Activated effector memory CD4-positive, alpha-beta T cell treated with Interleukin-2 at 50 U/mL for 16 hours (primary cell): Measurements from ENCODE around the gene MT1G.
"Not testable (repeated sequence)": the region's sequence is repeated elsewhere in the genome, so short reads cannot be mapped to it uniquely, and the experiment has no call there.

Experiments
- DNase-seq: peaks from one replicate; pipeline ENCODE4 v3.0.0-alpha.2; 2020

The MT1G gene

DNA sequence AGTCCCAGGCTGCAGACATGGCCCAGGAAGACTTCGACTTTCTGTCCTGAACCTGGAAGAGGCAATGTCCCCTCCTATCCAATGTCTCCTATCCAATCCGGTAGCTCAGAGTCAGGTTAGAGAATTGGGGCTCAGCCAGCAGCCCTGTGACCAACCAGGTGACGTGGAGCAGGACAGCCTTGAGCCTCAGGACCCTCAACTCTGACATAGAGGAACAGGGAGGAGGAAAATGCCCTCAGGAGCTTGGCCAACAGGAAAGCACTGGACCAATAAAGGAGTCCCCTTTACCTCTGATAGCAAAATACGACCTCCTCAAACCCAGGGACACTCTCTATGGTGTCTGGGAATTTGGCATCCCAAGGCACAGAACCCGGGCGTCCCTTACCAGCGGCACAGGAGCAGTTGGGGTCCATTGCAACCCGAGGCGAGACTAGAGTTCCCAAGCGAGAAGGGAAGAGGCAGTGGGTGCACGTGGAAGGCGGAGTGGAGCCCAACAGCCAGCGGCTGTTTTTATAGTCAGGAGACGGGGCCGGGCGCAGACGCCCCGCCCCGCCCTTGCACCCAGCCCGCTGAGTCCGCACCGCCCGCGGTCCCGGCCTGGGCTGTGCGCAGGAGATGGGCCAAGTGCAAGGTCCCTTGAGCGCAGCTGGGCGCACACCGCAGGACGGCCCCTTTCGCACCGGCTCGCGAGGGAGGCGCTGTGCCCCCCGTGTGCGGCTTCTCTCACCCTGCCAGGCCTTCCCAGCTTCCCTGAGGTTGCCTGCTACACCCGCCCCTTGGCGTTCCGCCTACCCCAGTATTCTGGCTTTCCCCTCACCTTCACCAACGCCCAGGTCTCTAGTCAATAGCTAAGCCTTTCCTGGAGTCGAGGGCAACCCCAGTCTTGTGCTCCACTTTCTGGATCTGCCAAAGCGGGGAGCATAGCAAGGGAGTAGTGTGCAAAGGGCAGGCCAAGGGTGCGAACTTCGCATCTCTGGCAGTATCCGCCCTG, at the start of gene MT1G:
Gene MT1G (minus strand): TSS at position 485 of the 991 bp plus-strand sequence. CDS start 72 bp downstream, at position 413.
- no peak for DNase-seq

DNA sequence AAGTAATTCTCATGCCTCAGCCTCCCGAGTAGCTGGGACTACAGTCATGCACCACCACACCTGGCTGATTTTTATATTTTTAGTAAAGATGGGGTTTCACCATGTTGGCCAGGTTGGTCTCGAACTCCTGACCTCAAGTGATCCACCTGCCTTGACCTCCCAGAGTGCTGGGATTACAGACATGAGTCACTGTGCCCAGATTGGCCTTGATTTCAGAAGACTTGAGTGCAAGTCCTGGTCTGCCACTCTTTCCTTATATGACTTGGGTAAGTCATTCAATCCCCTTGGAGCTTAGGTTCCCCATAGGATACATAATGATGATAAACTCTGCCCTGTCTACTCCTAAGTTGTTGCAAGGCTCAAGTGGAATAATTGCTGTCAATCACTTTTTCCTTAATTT, 49.7 kb upstream of the MT1G start:
- DNase-seq = not testable (repeated sequence)

- DNase-seq = no peak
Measured at GRCh38 chr16:56716761-56717160, 48.9 kb upstream of the MT1G start.

- no peak for DNase-seq
Measured at GRCh38 chr16:56715126-56715525, 47.3 kb upstream of the MT1G start.

DNA sequence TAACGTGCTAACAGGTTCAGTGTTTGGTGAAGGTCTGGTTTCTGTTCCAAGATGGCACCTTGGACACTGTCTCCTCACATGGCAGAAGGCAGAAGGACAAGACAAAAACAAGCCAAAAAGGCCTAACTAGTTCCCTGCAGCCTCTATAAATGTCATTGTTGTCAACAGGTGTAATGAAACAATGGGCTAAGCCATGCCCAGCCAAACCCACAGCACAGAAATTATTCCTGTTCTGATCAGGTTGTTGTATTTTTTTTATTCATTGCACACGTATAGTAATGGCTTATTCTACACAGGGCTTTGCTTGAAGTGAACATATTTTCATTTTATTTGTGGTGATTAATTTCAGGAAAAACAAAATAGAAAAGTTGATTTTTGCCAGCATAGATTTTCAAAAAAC, 45.9 kb upstream of the MT1G start:
- no peak for DNase-seq

DNA sequence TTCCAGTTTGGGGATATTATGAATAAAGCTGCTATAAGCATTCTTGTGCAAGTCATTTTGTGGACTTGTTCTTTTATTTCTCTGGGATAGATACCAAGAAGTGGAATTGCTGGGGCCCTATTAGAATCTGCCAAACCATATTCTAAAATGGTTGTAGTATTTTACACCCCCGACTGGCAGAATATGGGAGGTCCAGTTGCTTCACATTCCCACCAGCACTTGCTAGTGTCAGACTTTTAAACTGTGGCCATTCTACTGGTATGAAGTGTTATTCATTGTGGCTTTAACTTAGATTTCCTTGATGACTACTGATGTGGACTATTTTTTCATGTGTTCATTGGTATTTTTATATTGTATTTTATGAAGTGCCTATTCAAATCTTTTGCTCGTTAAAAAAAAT, 44.0 kb upstream of the MT1G start:
- DNase-seq = no peak

DNA sequence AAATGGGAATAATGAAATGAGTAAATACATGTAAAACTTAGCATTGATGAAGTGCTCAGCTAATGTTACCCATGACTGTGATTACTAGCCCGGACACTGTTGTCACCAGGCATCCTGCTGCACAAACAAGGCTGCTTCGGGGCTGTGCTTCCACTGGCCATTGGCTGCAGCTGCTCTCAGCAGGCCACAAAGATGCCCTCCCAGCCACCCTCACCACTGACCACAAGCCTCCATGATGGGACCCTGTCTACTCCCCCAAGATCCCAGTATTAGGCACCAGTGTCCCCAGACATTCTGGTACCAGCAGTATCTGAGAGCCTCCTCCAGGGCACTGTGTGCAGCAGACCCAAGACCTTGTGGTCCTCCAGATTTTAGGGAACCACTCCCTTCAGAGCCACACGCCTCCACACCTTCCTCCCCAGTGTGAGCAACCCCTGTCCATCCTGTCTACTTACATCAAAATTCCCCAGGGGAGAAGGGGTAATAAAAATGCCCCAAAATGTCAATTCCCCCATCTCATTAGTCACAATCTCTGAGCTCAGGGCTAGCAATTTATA, 42.4 kb upstream of the MT1G start:
- DNase-seq = no peak

DNA sequence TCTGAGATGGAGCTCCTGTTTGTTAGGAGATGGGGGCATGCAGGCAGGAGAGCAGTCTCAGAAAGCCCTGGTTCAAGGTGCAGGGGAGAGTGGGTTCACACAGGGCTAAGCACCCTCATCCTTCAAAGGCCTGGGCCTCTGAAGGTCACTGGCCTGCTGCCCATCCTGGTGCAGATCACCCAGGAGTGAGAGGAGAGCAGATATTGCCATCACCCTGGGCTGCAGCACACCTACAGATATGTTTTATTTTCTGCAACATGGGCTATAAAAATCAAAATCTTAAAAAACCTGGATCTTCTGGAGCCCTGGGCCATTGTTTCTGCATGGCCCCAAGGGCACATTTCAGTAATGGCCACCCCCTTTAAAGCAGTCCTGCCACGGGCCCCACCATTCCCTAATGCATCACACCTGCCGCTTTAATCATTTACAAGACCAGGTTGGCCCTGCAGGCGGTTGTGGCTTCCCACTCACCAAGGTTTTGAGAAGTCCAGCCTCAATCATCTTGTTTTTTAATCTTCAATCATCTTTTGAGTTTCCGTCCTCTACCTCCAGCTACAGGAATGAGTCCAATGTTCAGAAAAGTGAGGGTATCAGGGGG, 41.7 kb upstream of the MT1G start:
- DNase-seq = no peak

DNA sequence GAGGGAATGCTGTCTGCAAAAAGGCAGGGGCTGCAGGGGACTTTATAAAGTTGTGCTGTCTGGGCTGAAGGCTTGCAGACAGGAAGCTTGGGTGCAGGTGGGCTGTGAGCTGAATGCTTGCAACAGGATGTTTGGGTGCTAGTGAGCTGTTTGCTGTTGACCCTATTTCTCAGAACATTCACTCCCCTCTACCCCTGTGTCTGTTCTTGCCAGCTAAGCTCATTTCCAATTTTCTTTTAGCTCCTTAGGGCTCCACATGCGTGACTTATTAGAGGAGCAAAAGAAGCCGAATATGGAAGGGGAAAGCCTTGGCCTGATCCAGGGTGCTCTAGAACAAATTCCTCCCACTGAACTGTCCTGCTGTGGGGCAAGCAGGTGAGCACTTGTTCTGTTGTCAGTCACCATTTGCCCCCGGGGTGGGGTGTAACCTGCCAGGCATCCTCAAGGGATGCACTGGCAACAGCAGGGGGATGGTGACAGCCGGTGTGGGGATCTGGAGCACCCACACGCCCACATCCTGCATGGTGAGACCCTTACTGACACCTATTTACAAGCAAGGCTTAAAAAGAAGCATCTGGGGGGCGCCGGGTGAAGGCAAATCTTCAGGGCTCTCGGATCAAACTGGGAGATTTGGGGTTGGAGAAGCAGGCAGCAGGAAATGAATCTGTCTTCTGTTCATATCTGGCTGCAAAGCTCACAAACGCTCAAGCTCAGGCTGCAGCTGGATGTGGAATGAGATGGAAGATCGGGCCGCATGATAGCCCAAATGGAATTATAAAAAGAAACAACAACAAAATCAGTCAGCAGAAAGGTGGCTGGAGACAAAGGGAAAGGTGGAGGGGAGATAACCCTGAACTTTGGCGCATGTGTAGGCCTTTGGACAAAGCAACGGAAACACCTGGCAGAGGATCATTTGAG, 40.9 kb upstream of the MT1G start:
- DNase-seq = no peak

- DNase-seq = no peak
Measured at GRCh38 chr16:56702836-56703235, 35.0 kb upstream of the MT1G start.

DNA sequence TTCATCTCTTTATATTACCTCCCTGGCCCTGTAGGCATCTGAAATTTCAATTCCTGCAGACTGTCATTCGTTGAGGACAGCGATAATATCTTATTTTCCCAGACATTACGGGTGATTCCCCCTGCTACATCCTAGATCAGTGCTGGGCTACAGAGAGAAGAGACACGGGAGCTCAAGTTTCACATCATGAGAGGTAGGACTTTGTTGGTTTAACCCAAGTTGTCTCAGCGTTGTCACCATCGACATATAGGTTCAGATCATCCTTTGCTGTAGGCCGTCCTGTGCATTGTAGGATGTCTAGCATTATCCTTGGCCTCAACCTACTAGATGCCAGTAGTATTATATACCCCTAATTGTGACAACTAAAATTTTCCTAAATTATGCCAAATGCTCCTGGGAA, 33.7 kb upstream of the MT1G start:
- DNase-seq = no peak

DNA sequence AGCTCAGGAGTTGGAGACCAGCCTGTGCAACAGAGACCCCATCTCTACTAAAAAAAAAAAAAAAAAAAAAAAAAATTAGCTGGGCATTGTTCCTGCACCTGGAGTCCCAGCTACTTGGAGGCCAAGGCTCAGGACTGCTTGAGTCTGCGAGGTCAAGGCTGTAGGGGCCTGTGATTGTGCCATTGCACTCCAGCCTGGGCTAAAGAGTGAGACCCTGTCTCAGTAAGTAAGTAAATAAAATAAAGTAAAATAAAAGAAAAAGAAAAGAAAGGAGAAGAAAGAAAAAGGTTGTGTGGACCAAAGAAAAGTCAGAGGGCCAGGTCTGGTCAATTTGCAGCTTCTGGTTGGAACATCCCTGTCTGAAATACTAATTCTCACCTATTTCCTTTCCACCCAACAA, 32.8 kb upstream of the MT1G start:
- DNase-seq = no peak

- DNase-seq = no peak
Measured at GRCh38 chr16:56700195-56700594, 32.3 kb upstream of the MT1G start.

- no peak for DNase-seq
Measured at GRCh38 chr16:56697456-56698155, 29.7 kb upstream of the MT1G start.

- no peak for DNase-seq
Measured at GRCh38 chr16:56695246-56695645, 27.4 kb upstream of the MT1G start.

GRCh38 chr16:56691885-56692284, 24.0 kb upstream of the MT1G start:
- no peak for DNase-seq

GRCh38 chr16:56690420-56691122, 22.7 kb upstream of the MT1G start:
- no peak for DNase-seq

- DNase-seq = no peak
Measured at GRCh38 chr16:56689171-56689570, 21.3 kb upstream of the MT1G start.

GRCh38 chr16:56688762-56689161, 20.9 kb upstream of the MT1G start:
- DNase-seq = no peak

- no peak for DNase-seq
Measured at GRCh38 chr16:56686758-56687157, 18.9 kb upstream of the MT1G start.

DNA sequence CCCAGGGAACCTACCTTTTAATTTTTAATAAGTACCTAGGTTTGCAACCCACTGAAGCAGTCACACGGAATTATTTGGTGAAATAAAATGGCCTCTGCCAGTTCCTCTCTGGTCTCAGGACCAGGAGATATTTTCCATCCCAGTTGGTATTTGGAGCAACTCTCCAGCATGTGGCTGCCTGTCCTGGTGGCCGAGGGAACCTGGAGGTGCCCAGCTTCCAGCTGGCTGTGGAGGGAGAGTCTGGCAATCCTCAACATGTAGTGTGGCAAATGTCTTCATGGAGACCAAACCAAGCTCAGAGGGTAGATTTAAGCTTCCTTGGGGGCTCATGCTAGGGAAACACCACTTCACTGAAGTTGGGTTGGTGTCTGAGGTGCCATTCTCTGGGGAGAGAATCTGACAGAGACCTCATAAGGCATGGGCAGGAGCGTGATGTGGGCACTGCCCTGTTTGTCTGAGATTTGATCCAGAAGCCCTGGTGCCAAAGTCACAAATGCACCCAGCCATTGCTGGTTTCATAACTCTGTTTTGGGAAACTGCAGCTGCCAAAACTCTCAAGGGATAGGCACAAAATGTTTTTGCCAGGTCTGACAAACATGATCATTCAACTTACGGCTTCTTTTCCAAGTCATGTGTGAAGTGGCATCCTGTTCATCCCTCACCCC, 17.2 kb upstream of the MT1G start:
- no peak for DNase-seq
